Astrocyte (in vitro differentiated cells and primary cell): ENCODE measurements around the gene OLFML2B. TPM values are rescaled to one million over a fixed set of nuclear protein-coding genes. Genes with fewer than 3 reads are reported as not detected.

Experiments
- DNase-seq: peaks from one replicate; pipeline ENCODE4 v3.0.0-alpha.2; 2010; ENCODE audit warnings: low read depth
- FAIRE-seq: peaks from 2 replicates; lab custom pipeline; 2011; peaks lifted over from hg19 to GRCh38; lab: Jason Lieb, UNC
- H2AFZ ChIP-seq: 2 replicates; pipeline ENCODE4 v1.6.0; 2012; ENCODE audit warnings: low read depth, low read length, inconsistent platforms
- H3K27ac ChIP-seq: 2 replicates; pipeline ENCODE4 v1.5.1; 2011; ENCODE audit warnings: low read depth, low read length, inconsistent platforms
- H3K27me3 ChIP-seq: 2 replicates; pipeline ENCODE4 v1.6.0; 2011; ENCODE audit warnings: low read length, inconsistent platforms; ENCODE audit not compliant: insufficient read depth
- H3K36me3 ChIP-seq: 2 replicates; pipeline ENCODE4 v1.5.1; 2011; ENCODE audit warnings: low read length, inconsistent platforms; ENCODE audit not compliant: insufficient read depth
- H3K4me1 ChIP-seq: 2 replicates; pipeline ENCODE4 v1.5.1; 2011; ENCODE audit warnings: low read length, inconsistent platforms; ENCODE audit not compliant: insufficient read depth
- H3K4me2 ChIP-seq: 2 replicates; pipeline ENCODE4 v1.6.0; 2012; ENCODE audit warnings: low read length, inconsistent platforms
- H3K4me3 ChIP-seq: 2 replicates; pipeline ENCODE4 v1.5.1; 2011; ENCODE audit warnings: low read depth, mild to moderate bottlenecking, low read length, inconsistent platforms; ENCODE audit not compliant: insufficient read depth
- H3K79me2 ChIP-seq: 2 replicates; pipeline ENCODE4 v1.6.0; 2012; ENCODE audit warnings: mild to moderate bottlenecking, low read length, inconsistent platforms; ENCODE audit not compliant: insufficient read depth
- H3K9ac ChIP-seq: 2 replicates; pipeline ENCODE4 v1.6.0; 2012; ENCODE audit warnings: mild to moderate bottlenecking, low read length, inconsistent platforms
- H3K9me3 ChIP-seq: 2 replicates; pipeline ENCODE4 v1.5.1; 2012; ENCODE audit warnings: low read depth, mild to moderate bottlenecking, low read length, inconsistent platforms; ENCODE audit not compliant: insufficient read depth
- H4K20me1 ChIP-seq: 2 replicates; pipeline ENCODE4 v1.6.0; 2012; ENCODE audit warnings: low read length, inconsistent platforms; ENCODE audit not compliant: insufficient read depth
- H3K27ac Mint-ChIP-seq: one replicate; pipeline ENCODE4 v1.8.0; 2021; ENCODE audit warnings: mild to moderate bottlenecking, mixed read lengths; ENCODE audit not compliant: unreplicated experiment
- H3K27me3 Mint-ChIP-seq: one replicate; pipeline ENCODE4 v1.8.0; 2021; ENCODE audit warnings: low read depth, mixed read lengths; ENCODE audit not compliant: unreplicated experiment
- H3K36me3 Mint-ChIP-seq: one replicate; pipeline ENCODE4 v1.8.0; 2021; ENCODE audit warnings: low read depth, mixed read lengths; ENCODE audit not compliant: unreplicated experiment
- H3K4me1 Mint-ChIP-seq: one replicate; pipeline ENCODE4 v1.8.0; 2021; ENCODE audit warnings: low read depth, mixed read lengths; ENCODE audit not compliant: unreplicated experiment
- H3K4me3 Mint-ChIP-seq: one replicate; pipeline ENCODE4 v1.8.0; 2021; ENCODE audit warnings: mild to moderate bottlenecking, moderate library complexity, mixed read lengths; ENCODE audit not compliant: unreplicated experiment
- H3K9me3 Mint-ChIP-seq: one replicate; pipeline ENCODE4 v1.8.0; 2021; ENCODE audit warnings: mild to moderate bottlenecking, mixed read lengths; ENCODE audit not compliant: unreplicated experiment
- EZH2 ChIP-seq: IDR thresholded peaks from 2 replicates; pipeline ENCODE4 v1.6.1; 2012; ENCODE audit warnings: mild to moderate bottlenecking, low read length, inconsistent platforms; ENCODE audit not compliant: insufficient read depth
- total RNA-seq: library from RNA; stranded (reverse); gene quantifications from 2 replicates; pipeline ENCODE4 v1.2.1, GENCODE V29; 2021
- TF ChIP-seq, protein P1 (sequence below): IDR thresholded peaks from 2 replicates; pipeline ENCODE4 v1.5.1; 2011; ENCODE audit warnings: low read depth, mild to moderate bottlenecking, inconsistent platforms, low read length, moderate library complexity; ENCODE audit not compliant: insufficient read depth

Gene OLFML2B
- total RNA-seq, 1 donor from 2014 or later = 14.7 TPM

DNA sequence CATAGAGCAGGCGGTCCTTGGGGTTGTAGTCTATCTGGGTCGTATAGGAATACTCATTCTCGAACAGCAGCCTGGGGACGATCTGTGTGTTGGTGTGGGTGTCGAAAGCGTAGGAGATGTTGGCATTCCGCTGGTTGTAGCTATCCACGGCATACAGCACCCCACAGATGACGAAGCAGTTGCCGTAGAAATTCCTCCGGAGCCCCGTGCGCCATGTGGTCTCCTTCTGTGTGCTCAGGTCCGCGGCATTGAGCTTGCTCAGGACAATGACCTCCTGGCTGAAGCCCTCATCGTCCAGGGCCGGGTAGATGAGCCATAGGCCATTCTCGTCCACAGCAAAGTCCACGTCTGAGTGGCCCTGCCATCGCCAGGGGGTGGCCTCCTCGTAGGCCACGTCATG, 39.9 kb downstream of the OLFML2B start:
- DNase-seq (no peak), FAIRE-seq (no peak)
- Mint-ChIP-seq H3K9me3 (peaks cover 12% of the 10 kb centered on the region), H3K4me3 (no peak overlapping the region), H3K4me1 (peaks cover under 1% of the 10 kb centered on the region), H3K27ac (no peak overlapping the region), H3K27me3 (peaks cover 7% of the 10 kb centered on the region), H3K36me3 (peaks cover 32% of the 10 kb centered on the region)
- no peaks in the 10 kb centered on the region for H3K4me1 ChIP-seq
- no peak overlapping the region for H3K4me3 ChIP-seq
- H3K36me3 ChIP-seq = no peaks in the 10 kb centered on the region
- no peaks in the 10 kb centered on the region for H4K20me1 ChIP-seq
- H3K79me2 ChIP-seq = no peaks in the 10 kb centered on the region
- no peak overlapping the region for H3K4me2 ChIP-seq
- no peak overlapping the region for H3K27ac ChIP-seq
- no peak for TF ChIP-seq EZH2
- TF ChIP-seq, protein P1, sequence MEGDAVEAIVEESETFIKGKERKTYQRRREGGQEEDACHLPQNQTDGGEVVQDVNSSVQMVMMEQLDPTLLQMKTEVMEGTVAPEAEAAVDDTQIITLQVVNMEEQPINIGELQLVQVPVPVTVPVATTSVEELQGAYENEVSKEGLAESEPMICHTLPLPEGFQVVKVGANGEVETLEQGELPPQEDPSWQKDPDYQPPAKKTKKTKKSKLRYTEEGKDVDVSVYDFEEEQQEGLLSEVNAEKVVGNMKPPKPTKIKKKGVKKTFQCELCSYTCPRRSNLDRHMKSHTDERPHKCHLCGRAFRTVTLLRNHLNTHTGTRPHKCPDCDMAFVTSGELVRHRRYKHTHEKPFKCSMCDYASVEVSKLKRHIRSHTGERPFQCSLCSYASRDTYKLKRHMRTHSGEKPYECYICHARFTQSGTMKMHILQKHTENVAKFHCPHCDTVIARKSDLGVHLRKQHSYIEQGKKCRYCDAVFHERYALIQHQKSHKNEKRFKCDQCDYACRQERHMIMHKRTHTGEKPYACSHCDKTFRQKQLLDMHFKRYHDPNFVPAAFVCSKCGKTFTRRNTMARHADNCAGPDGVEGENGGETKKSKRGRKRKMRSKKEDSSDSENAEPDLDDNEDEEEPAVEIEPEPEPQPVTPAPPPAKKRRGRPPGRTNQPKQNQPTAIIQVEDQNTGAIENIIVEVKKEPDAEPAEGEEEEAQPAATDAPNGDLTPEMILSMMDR = no peak
- no peaks in the 10 kb centered on the region for H3K27me3 ChIP-seq
- peaks cover 7% of the 10 kb centered on the region for H3K9me3 ChIP-seq
- H3K9ac ChIP-seq = no peak overlapping the region
- no peak overlapping the region for H2AFZ ChIP-seq

DNA sequence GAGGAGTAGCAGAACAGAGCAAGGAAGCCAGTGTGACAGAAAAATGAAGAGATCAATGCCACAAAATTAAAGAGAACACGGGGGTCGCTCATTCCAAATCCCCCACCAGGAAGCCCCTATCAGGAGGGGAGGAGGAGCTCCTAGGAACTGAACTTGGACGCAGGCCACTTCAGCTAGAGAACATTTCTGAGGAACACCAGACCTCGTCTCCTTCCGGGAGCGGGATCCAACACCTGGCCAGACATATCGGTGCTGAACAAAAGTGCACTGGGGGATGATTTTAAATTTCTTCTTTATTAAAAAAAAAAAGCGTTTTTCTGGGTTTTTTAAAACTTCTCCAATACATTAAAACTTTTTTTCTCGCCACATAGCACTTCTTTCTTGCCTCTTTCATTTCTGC, 40.8 kb downstream of the OLFML2B start:
- H3K36me3 ChIP-seq = no peaks in the 10 kb centered on the region
- no peak for DNase-seq
- no peaks in the 10 kb centered on the region for H3K4me1 ChIP-seq
- H3K27me3 Mint-ChIP-seq = peaks cover 8% of the 10 kb centered on the region
- no peaks in the 10 kb centered on the region for H3K79me2 ChIP-seq
- peaks cover 12% of the 10 kb centered on the region for H3K9me3 Mint-ChIP-seq
- H3K27ac Mint-ChIP-seq = no peak overlapping the region
- H3K4me3 ChIP-seq = no peak overlapping the region
- H3K4me3 Mint-ChIP-seq = no peak overlapping the region
- no peak overlapping the region for H2AFZ ChIP-seq
- H3K27me3 ChIP-seq = no peaks in the 10 kb centered on the region
- peaks cover 27% of the 10 kb centered on the region for H3K36me3 Mint-ChIP-seq
- no peaks in the 10 kb centered on the region for H4K20me1 ChIP-seq
- H3K27ac ChIP-seq = no peak overlapping the region
- no peaks in the 10 kb centered on the region for H3K4me1 Mint-ChIP-seq
- H3K9me3 ChIP-seq = peaks cover 7% of the 10 kb centered on the region
- H3K9ac ChIP-seq = no peak overlapping the region
- no peak for FAIRE-seq
- TF ChIP-seq EZH2 = no peak
- TF ChIP-seq, protein P1 = no peak
- H3K4me2 ChIP-seq = no peak overlapping the region

DNA sequence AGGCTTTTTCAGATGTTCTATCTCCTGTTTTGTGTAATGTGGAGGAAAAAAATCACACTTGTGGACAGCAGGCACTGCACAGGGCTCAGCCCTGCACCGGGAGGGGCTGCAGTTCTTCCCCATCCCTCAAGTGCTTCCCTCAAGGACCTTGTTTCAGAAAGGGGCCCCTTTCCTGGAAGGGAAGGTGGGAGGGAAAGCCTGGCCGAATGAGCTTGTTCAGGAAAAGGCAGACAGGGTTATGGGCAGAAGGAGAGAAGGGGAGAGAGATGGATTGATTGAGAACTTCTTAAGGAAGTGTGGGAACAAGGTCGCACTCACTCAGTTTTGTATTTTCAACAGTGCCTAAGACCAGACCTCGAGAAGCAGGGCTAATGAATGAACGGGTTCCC, 41.2 kb downstream of the OLFML2B start:
- no peak overlapping the region for H3K4me2 ChIP-seq
- peaks cover 14% of the 10 kb centered on the region for H3K9me3 Mint-ChIP-seq
- H3K27me3 ChIP-seq = no peaks in the 10 kb centered on the region
- H3K4me3 Mint-ChIP-seq = no peak overlapping the region
- peaks cover 3% of the 10 kb centered on the region for H3K9me3 ChIP-seq
- H3K27ac Mint-ChIP-seq = no peak overlapping the region
- H3K27ac ChIP-seq = no peak overlapping the region
- H3K27me3 Mint-ChIP-seq = peaks cover 11% of the 10 kb centered on the region
- DNase-seq = no peak
- H4K20me1 ChIP-seq = no peaks in the 10 kb centered on the region
- TF ChIP-seq, protein P1 = no peak
- H3K4me3 ChIP-seq = no peak overlapping the region
- no peak for FAIRE-seq
- no peak overlapping the region for H2AFZ ChIP-seq
- no peak overlapping the region for H3K9ac ChIP-seq
- H3K36me3 ChIP-seq = no peaks in the 10 kb centered on the region
- no peaks in the 10 kb centered on the region for H3K79me2 ChIP-seq
- no peaks in the 10 kb centered on the region for H3K4me1 ChIP-seq
- H3K36me3 Mint-ChIP-seq = peaks cover 26% of the 10 kb centered on the region
- H3K4me1 Mint-ChIP-seq = no peaks in the 10 kb centered on the region
